ENCODE data around the gene MCAM. TPM values are rescaled to one million over a fixed set of nuclear protein-coding genes. Genes with fewer than 3 reads are reported as not detected.

The MCAM gene, protein sequence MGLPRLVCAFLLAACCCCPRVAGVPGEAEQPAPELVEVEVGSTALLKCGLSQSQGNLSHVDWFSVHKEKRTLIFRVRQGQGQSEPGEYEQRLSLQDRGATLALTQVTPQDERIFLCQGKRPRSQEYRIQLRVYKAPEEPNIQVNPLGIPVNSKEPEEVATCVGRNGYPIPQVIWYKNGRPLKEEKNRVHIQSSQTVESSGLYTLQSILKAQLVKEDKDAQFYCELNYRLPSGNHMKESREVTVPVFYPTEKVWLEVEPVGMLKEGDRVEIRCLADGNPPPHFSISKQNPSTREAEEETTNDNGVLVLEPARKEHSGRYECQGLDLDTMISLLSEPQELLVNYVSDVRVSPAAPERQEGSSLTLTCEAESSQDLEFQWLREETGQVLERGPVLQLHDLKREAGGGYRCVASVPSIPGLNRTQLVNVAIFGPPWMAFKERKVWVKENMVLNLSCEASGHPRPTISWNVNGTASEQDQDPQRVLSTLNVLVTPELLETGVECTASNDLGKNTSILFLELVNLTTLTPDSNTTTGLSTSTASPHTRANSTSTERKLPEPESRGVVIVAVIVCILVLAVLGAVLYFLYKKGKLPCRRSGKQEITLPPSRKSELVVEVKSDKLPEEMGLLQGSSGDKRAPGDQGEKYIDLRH
- total RNA-seq: 1,000 to 10,000 TPM in 1 of 4 donors, 100 to 1,000 TPM in 3; 612 to 1,198 (median 830) TPM

DNA sequence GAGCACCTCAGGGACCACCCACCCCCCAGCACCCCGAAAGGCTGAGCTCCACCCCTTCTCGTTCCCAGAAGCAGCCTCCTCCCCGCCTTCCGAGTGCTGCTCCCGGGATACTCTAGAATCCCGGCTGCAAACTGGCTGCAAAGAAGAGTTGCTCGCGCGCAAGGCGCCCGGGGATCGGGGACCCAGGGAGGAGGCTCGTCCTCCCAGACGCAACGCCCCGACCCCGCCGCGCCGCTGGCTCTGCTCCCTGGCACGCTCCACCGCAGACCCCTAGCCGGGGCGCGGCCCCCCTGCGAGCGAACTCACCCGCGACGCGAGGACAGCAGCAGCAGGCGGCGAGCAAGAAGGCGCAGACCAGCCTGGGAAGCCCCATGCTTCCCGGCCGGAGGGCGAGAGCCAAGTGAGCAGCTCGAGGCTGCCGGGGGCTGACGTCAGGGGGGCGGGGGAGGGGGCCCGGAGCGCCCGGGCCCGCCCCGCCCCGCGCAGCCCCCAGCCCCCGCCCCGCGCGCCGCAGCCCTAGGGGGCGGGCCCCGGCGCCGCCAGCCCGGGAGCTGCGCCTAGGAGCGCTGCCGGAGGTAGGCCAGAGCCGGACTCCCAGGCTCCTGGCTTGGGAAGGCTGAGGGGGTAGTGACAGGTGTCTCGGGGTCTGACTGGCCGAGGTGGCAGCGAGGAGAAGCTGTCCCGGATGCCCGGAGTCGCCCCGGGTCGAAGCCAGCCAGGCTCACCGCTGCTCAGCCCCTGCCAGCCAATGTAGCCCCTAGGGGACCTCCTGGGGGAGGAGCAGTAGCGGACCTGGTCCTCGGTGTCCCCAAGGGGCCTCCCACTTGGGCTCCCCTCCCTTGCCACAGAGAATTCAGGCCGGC, at the start of gene MCAM:
MCAM (minus strand) TSS at position 402 of the 863 bp plus-strand sequence; CDS start at position 373, 29 bp downstream.
- Histone ChIP-seq H3K9me3 (no peaks in the 10 kb centered on the region), H3K4me3 (peak within 1 kb of the TSS; percentile 60 to 71 (median 65)), H3K27me3 (peaks cover 0 to 31% of the 10 kb centered on the region in 2 donors), H3K36me3 (peaks cover 0 to 11% (median 0%) of the 10 kb centered on the region in 3 donors), H3K4me1 (peaks cover 0 to 84% (median 58%) of the 10 kb centered on the region in 4 donors), H3K27ac (peak within 1 kb of the TSS; percentile 89 to 96 (median 93))
- TF ChIP-seq, protein P1, sequence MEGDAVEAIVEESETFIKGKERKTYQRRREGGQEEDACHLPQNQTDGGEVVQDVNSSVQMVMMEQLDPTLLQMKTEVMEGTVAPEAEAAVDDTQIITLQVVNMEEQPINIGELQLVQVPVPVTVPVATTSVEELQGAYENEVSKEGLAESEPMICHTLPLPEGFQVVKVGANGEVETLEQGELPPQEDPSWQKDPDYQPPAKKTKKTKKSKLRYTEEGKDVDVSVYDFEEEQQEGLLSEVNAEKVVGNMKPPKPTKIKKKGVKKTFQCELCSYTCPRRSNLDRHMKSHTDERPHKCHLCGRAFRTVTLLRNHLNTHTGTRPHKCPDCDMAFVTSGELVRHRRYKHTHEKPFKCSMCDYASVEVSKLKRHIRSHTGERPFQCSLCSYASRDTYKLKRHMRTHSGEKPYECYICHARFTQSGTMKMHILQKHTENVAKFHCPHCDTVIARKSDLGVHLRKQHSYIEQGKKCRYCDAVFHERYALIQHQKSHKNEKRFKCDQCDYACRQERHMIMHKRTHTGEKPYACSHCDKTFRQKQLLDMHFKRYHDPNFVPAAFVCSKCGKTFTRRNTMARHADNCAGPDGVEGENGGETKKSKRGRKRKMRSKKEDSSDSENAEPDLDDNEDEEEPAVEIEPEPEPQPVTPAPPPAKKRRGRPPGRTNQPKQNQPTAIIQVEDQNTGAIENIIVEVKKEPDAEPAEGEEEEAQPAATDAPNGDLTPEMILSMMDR (IDR thresholded peaks at IDR 0.05): no peak
- TF ChIP-seq EP300 (IDR thresholded peaks at IDR 0.05) (peak in 1 of 2 donors; percentile 81), POLR2A (IDR thresholded peaks at IDR 0.05) (peak in 1 of 2 donors; percentile 42)
- no peak for DNase-seq (ENCODE audit: low spot score in 2 of 2)
- WGBS, 2 donors: 1 to 3% methylated on average over 20 to 26 of the region's 74 CpGs

DNA sequence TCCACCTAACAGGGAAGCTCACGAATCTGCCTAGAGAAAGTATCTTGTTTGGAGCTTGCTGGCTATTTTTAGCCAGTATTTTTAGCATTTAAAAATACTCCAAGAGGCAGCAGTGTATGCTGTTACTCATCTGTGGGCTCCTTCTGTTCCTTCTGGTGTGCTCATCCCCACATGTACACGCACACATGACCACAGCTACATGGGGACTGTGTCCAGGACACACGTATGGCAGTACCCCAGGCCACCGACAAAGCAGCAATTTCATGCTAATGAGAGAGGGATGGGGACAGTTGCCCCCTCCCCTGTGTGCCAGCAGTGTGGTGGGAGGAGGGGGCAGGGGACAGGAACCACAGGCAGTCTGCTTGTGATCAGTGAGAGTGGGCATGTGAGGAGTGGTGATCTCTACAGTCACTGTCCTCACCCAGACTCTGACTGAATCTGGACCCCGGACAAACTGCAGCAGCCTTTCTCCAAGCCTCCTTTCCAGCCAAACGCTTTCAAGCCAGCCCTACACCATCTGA, 48.2 kb upstream of the MCAM start:
- WGBS, 2 donors: 66 to 70% methylated on average over 6 of the region's 6 CpGs
- TF ChIP-seq, protein P1 (IDR thresholded peaks at IDR 0.05): no peak
- TF ChIP-seq EP300 (IDR thresholded peaks at IDR 0.05): no peak
- no peak for TF ChIP-seq POLR2A (IDR thresholded peaks at IDR 0.05)
- Histone ChIP-seq H3K4me3 (peak overlapping the region in 1 of 4 donors; percentile 62), H3K4me1 (peaks cover 0 to 92% (median 40%) of the 10 kb centered on the region in 4 donors), H3K27me3 (peaks cover 0 to 7% of the 10 kb centered on the region in 2 donors), H3K36me3 (no peaks in the 10 kb centered on the region), H3K27ac (peak overlapping the region in 3 of 4 donors; percentile 68 to 88 (median 81)), H3K9me3 (no peaks in the 10 kb centered on the region)
- DNase-seq (ENCODE audit: low spot score in 2 of 2): no peak

DNA sequence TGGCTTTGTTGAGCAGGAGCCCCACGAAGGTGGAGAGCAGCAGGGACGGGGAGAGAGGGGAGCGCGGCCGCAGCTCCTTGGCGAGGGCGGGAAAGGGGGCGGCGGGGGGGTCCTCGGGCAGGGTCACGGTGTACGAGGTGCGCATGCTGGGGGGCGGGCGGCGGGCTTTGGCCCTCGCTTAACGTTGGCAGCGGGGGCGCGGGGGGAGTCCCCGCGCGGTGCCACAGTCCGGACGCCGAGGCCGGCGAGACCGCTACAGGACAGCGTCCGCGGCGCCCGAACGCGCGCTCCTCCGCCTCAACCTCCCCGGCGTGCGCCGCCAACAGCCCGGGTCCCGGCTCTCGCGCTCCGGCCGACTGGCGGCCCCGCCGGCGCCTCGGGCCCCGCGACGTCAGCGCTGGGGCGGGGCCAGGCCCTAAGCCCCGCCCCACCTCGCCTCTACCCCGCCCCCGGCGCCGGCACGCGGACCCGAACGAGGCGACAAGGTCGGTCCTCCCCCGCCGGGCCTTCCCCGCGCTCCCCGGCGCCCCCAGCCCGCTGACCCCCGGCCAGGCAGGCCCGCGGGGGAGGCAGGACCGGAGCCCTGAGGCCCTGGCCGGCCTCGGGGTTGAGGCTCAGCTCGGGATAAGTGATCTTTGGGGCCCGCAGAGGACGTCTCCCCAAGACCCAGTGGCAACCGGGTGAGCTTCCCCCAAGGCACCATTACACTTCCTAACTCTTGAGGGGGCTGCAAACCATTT, 47.1 kb upstream of the MCAM start:
- peak overlapping the region; percentile 31 to 62 (median 41) for H3K4me3 ChIP-seq
- DNase-seq (ENCODE audit: low spot score in 2 of 2): no peak
- WGBS, 2 donors: 4 to 21% methylated on average over 10 to 23 of the region's 88 CpGs

DNA sequence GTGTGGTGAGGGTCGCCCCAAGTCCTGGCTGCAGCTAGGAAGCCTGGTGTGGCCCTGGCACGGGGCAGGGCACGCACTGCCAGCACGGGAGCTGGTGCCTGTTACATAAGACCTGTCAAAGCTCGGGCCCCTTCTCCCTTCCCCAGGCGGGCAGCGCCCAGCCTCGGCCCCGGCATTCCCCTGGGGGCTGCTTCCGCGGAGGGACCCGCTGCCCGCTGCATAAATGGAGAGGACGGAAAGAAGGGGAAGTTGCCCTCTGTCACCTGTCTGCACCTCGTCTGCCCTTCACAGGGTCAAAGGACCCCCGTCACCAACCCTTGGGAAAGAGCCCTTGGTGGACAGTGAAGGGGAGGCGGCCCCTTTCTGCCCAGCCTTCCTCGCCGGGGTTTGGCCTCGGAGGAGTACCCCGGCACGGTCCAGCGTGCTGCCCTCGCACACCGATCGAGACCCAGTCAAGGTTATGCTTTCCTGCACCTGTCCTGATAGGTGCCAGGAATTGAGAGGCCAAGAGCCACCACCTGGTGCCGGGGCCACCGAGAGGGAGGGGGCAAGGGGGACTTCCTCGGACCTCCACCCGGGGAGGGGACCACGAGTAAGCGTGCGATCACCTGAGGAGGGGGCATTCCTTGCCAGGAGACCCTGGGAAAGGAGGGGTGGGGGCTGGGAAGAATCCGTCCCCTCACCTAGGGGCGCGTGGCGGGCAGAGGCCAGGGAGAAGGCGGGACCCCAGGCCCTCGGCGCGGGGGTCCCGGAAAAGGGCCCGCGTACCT, 46.3 kb upstream of the MCAM start:
- Histone ChIP-seq H3K27ac (peak overlapping the region; percentile 65 to 89 (median 78)), H3K27me3 (peaks cover 0 to 7% of the 10 kb centered on the region in 2 donors), H3K36me3 (peaks cover 0 to 18% (median 0%) of the 10 kb centered on the region in 3 donors), H3K9me3 (no peaks in the 10 kb centered on the region), H3K4me1 (peaks cover 0 to 73% (median 29%) of the 10 kb centered on the region in 4 donors), H3K4me3 (peak overlapping the region; percentile 31 to 62 (median 41))
- no peak for TF ChIP-seq EP300 (IDR thresholded peaks at IDR 0.05)
- TF ChIP-seq, protein P1 (IDR thresholded peaks at IDR 0.05): no peak
- TF ChIP-seq POLR2A (IDR thresholded peaks at IDR 0.05): no peak
- 44 to 65% methylated on average over 40 to 41 of the region's 44 CpGs for WGBS, 2 donors
- DNase-seq (ENCODE audit: low spot score in 2 of 2): no peak

More for the DNA sequence above, 47.1 kb upstream of the MCAM start:
- Histone ChIP-seq H3K27me3 (peaks cover 0 to 7% of the 10 kb centered on the region in 2 donors), H3K4me1 (peaks cover 0 to 80% (median 36%) of the 10 kb centered on the region in 4 donors), H3K36me3 (peaks cover 0 to 10% (median 0%) of the 10 kb centered on the region in 3 donors), H3K9me3 (no peaks in the 10 kb centered on the region), H3K27ac (peak overlapping the region; percentile 65 to 89 (median 78))
- TF ChIP-seq EP300 (IDR thresholded peaks at IDR 0.05): no peak
- peak in 1 of 2 donors; percentile 78 for TF ChIP-seq POLR2A (IDR thresholded peaks at IDR 0.05)

All from tibial nerve (tissue), 4 donors.